K562 (cell line): ENCODE results near the gene KNL1. TPM values are rescaled to one million over a fixed set of nuclear protein-coding genes. Genes with fewer than 3 reads are reported as not detected.
A peak's percentile ranks its signal among the peaks of the same experiment; 100 is the strongest.

Experiments
- ARID2 ChIP-seq: fragments of 450-650 bp; IDR thresholded peaks from 2 replicates; pipeline ENCODE4 v1.6.1; 2017; ENCODE audit warnings: antibody characterized with exemption, mild to moderate bottlenecking
- BRD4 ChIP-seq: fragments of 200-600 bp; sonication (generic); IDR thresholded peaks from 2 replicates; pipeline ENCODE4 v1.6.1; 2017; ENCODE audit warnings: inconsistent platforms
- CEBPG ChIP-seq, 3 experiments: fragments of 200-800 bp in 1 of 3; sonication (Bioruptor generic) in 1 of 3; sonication (generic) in 1 of 3; formaldehyde crosslinking in 1 of 3; IDR thresholded peaks in 2 of 3; conservative IDR thresholded peaks in 1 of 3; 2 replicates each; pipeline versions ENCODE4 v1.6.1 to v1.8.0; 2016 to 2022; ENCODE audit warnings: missing compliant biosample characterization in 2 of 3, missing genetic modification characterization in 2 of 3, mild to moderate bottlenecking in 1 of 3, missing genetic modification reagents in 1 of 3
- CREM ChIP-seq: IDR thresholded peaks from 2 replicates; pipeline ENCODE4 v1.6.1; 2014; ENCODE audit warnings: antibody characterized with exemption, low read depth
- DACH1 ChIP-seq: fragments of 450-650 bp; IDR thresholded peaks from 2 replicates; pipeline ENCODE4 v1.6.1; 2018; ENCODE audit not compliant: partially characterized antibody
- PRMT5 ChIP-seq: sonication (generic); formaldehyde crosslinking; IDR thresholded peaks from 2 replicates; pipeline ENCODE4 v1.5.0; 2020; ENCODE audit warnings: missing genetic modification reagents
- TFAM ChIP-seq: fragments of 250-450 bp; sonication (Bioruptor Pico); conservative IDR thresholded peaks from 2 replicates; pipeline ENCODE4 v1.5.0; 2021; ENCODE audit warnings: mild to moderate bottlenecking, moderate library complexity
- TSC22D4 ChIP-seq: fragments of 450-650 bp; IDR thresholded peaks from 2 replicates; pipeline ENCODE4 v1.6.1; 2016; ENCODE audit warnings: missing genetic modification characterization, missing biosample characterization, control low read depth
- ZKSCAN3 ChIP-seq: fragments of 250-450 bp; sonication (Bioruptor Pico); IDR thresholded peaks from 2 replicates; pipeline ENCODE4 v1.4.0; 2020
- polyA plus RNA-seq, 8 experiments: library from polyadenylated mRNA; depleted of rRNA in 4 of 8; stranded (reverse) in 5 of 8; unstranded in 3 of 8; fragments of >200 nt; fragmentation: Nextera tagmentation in 2 of 8; fragmentation: Illumina TruSeq in 1 of 8; extraction: Ambion mirVana in 2 of 8; extraction: Trizol in 1 of 8; gene quantifications; 2 replicates each; pipeline versions ENCODE4 v1.2.1 to v1.2.3, GENCODE V29; 2011 to 2014; ENCODE audit warnings: inconsistent platforms in 1 of 8, missing spikeins in 1 of 8
- total RNA-seq, 7 experiments: library from RNA; depleted of rRNA in 6 of 7; stranded (reverse); fragments of >200 nt in 6 of 7; fragmentation: Illumina TruSeq in 2 of 7; extraction: Trizol in 2 of 7; gene quantifications; 2 replicates each; pipeline versions ENCODE4 v1.2.1 to v1.2.3, GENCODE V29; 2011 to 2021; ENCODE audit warnings: low replicate concordance in 1 of 7
- TF ChIP-seq, protein P1 (sequence below): IDR thresholded peaks from 3 replicates; pipeline ENCODE4 v1.6.1; 2011; ENCODE audit warnings: borderline replicate concordance, mild to moderate bottlenecking, moderate library complexity; ENCODE audit not compliant: insufficient read length; ENCODE audit errors: extremely low read depth
- TF ChIP-seq, protein P2 (sequence below): sonication (generic); formaldehyde crosslinking; IDR thresholded peaks from 2 replicates; pipeline ENCODE4 v1.4.0; 2020; ENCODE audit warnings: mild to moderate bottlenecking, missing genetic modification reagents
- TF ChIP-seq, protein P3 (sequence below): fragments of 250-450 bp; sonication (Bioruptor Pico); IDR thresholded peaks from 2 replicates; pipeline ENCODE4 v1.4.0; 2020; ENCODE audit warnings: mild to moderate bottlenecking
- TF ChIP-seq, protein P4 (sequence below): fragments of 450-650 bp; IDR thresholded peaks from 2 replicates; pipeline ENCODE4 v1.6.1; 2016; ENCODE audit warnings: borderline replicate concordance
- TF ChIP-seq, protein P5 (sequence below): fragments of 450-650 bp; IDR thresholded peaks from 2 replicates; pipeline ENCODE4 v1.7.1; 2018; ENCODE audit warnings: mild to moderate bottlenecking, low read depth; ENCODE audit not compliant: partially characterized antibody

KNL1 gene
- total and polyA plus RNA-seq, 9 of the 15 experiments (the other 6 are each of a cell fraction or from before 2014, with no cell fraction given): 14.5 to 65.4 (median 34.6) TPM

DNA sequence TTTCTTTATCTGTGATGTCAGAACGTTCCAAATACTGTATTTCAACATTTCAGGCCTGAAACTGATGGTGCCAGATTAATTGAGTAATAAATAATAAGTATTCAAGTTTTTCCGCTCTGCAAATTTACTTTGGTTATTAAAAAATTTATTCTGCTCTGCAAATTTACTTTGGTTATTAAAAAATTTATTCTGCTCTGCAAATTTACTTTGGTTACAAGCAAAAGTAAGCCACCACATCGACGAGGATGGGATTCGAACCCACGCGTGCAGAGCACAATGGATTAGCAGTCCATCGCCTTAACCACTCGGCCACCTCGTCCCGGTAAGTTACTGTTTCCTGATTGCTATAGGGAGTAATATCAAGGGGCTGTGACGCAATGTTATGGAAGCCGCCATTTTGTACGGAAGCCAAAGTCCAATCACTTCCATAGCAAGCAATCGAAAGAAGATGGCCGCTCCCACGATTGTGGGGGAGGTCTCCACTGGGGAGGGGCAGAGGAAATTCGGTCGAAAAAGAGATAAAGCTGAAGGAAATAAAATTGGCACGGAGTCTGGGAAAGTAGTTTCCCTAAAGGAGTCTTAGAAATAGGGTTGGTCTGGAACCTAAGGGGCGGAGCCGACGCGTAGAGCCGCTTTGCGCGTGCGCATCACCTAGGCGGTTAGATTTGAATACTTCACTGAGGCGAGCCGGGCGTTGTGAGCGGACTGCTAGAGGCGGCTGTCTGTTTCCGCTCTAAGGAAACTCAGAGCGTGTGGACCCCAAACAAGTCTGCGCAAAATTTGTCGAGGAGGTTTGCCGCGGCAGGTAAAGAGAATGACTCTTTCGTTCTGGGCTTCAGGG lies at the start of gene KNL1 (continued):
- TF ChIP-seq, protein P1, sequence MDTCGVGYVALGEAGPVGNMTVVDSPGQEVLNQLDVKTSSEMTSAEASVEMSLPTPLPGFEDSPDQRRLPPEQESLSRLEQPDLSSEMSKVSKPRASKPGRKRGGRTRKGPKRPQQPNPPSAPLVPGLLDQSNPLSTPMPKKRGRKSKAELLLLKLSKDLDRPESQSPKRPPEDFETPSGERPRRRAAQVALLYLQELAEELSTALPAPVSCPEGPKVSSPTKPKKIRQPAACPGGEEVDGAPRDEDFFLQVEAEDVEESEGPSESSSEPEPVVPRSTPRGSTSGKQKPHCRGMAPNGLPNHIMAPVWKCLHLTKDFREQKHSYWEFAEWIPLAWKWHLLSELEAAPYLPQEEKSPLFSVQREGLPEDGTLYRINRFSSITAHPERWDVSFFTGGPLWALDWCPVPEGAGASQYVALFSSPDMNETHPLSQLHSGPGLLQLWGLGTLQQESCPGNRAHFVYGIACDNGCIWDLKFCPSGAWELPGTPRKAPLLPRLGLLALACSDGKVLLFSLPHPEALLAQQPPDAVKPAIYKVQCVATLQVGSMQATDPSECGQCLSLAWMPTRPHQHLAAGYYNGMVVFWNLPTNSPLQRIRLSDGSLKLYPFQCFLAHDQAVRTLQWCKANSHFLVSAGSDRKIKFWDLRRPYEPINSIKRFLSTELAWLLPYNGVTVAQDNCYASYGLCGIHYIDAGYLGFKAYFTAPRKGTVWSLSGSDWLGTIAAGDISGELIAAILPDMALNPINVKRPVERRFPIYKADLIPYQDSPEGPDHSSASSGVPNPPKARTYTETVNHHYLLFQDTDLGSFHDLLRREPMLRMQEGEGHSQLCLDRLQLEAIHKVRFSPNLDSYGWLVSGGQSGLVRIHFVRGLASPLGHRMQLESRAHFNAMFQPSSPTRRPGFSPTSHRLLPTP: peak; percentile 89
- TF ChIP-seq BRD4 (peak; percentile 95), TFAM (CRISPR knock-in tag) (no peak), CEBPG (CRISPR knock-in tag; IDR thresholded peaks at IDR 0.05) (peak; percentile 99), CEBPG (tag; conservative IDR thresholded peaks at IDR 0.05 in 1 of 2, IDR thresholded peaks at IDR 0.05 in 1 of 2) (peak; percentile 100), PRMT5 (CRISPR knock-in tag) (no peak), ZKSCAN3 (no peak), ARID2 (0 out of 2 replicates have a peak, but pooled peaks have one; percentile 50), TSC22D4 (tag) (no peak), CREM (peak; percentile 97), DACH1 (peak; percentile 71)
- TF ChIP-seq, protein P2, sequence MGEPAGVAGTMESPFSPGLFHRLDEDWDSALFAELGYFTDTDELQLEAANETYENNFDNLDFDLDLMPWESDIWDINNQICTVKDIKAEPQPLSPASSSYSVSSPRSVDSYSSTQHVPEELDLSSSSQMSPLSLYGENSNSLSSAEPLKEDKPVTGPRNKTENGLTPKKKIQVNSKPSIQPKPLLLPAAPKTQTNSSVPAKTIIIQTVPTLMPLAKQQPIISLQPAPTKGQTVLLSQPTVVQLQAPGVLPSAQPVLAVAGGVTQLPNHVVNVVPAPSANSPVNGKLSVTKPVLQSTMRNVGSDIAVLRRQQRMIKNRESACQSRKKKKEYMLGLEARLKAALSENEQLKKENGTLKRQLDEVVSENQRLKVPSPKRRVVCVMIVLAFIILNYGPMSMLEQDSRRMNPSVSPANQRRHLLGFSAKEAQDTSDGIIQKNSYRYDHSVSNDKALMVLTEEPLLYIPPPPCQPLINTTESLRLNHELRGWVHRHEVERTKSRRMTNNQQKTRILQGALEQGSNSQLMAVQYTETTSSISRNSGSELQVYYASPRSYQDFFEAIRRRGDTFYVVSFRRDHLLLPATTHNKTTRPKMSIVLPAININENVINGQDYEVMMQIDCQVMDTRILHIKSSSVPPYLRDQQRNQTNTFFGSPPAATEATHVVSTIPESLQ (CRISPR knock-in tag): no peak; the same call in 1 of the 2 replicates
- TF ChIP-seq, protein P3, sequence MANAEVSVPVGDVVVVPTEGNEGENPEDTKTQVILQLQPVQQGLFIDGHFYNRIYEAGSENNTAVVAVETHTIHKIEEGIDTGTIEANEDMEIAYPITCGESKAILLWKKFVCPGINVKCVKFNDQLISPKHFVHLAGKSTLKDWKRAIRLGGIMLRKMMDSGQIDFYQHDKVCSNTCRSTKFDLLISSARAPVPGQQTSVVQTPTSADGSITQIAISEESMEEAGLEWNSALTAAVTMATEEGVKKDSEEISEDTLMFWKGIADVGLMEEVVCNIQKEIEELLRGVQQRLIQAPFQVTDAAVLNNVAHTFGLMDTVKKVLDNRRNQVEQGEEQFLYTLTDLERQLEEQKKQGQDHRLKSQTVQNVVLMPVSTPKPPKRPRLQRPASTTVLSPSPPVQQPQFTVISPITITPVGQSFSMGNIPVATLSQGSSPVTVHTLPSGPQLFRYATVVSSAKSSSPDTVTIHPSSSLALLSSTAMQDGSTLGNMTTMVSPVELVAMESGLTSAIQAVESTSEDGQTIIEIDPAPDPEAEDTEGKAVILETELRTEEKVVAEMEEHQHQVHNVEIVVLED (CRISPR knock-in tag): peak; percentile 16; the same call in 1 of the 2 replicates
- TF ChIP-seq, protein P4, sequence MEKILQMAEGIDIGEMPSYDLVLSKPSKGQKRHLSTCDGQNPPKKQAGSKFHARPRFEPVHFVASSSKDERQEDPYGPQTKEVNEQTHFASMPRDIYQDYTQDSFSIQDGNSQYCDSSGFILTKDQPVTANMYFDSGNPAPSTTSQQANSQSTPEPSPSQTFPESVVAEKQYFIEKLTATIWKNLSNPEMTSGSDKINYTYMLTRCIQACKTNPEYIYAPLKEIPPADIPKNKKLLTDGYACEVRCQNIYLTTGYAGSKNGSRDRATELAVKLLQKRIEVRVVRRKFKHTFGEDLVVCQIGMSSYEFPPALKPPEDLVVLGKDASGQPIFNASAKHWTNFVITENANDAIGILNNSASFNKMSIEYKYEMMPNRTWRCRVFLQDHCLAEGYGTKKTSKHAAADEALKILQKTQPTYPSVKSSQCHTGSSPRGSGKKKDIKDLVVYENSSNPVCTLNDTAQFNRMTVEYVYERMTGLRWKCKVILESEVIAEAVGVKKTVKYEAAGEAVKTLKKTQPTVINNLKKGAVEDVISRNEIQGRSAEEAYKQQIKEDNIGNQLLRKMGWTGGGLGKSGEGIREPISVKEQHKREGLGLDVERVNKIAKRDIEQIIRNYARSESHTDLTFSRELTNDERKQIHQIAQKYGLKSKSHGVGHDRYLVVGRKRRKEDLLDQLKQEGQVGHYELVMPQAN: peak; percentile 93; the same call in 1 of the 2 replicates
- TF ChIP-seq, protein P5, sequence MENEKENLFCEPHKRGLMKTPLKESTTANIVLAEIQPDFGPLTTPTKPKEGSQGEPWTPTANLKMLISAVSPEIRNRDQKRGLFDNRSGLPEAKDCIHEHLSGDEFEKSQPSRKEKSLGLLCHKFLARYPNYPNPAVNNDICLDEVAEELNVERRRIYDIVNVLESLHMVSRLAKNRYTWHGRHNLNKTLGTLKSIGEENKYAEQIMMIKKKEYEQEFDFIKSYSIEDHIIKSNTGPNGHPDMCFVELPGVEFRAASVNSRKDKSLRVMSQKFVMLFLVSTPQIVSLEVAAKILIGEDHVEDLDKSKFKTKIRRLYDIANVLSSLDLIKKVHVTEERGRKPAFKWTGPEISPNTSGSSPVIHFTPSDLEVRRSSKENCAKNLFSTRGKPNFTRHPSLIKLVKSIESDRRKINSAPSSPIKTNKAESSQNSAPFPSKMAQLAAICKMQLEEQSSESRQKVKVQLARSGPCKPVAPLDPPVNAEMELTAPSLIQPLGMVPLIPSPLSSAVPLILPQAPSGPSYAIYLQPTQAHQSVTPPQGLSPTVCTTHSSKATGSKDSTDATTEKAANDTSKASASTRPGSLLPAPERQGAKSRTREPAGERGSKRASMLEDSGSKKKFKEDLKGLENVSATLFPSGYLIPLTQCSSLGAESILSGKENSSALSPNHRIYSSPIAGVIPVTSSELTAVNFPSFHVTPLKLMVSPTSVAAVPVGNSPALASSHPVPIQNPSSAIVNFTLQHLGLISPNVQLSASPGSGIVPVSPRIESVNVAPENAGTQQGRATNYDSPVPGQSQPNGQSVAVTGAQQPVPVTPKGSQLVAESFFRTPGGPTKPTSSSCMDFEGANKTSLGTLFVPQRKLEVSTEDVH: peak; percentile 58
